ENCODE results near the gene TMEM132D.

TMEM132D gene

DNA sequence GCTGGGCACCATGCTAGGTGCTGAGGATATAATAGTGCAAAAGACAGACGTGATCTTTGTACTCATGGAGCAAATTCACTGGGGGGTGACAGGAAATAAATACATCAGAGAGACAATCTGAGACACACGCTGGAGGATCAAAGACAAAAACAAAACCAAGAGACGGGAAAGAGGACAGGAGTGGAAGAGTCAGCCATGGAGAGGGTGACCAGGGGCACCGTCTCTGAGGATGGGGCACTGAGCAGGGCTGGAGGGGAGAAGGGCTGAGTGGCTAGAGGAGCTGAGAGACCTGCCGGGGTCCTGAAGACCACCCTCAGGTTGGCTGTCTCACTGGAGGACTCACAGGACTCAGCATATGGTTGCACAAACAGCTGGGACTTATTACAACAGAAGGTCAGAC is 81.9 kb downstream of the TMEM132D start:
- DNase-seq: no peak

- DNase-seq: no peak
These were observed 84.4 kb downstream of the TMEM132D start for GRCh38 chr12:129819391-129819790.

DNA sequence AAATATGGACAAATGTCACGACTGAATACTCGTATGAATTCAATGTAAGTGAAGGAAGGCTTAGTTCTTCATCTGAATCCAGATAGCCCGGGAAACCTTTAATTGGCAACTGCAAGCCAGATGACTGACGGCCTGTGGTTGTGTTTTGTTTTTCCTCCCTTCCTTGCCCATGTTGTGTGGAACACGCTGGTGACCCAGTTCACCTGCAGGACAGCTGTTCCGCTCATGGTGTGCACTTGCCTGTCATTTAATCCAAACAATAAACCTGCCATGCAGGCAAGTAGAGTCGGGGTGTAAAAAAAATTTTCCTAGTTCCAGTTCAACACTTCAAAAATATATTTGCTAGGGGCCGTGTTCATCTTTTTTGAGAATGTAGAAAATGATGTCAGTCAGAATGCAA is 88.0 kb downstream of the TMEM132D start:
- no peak for DNase-seq

DNA sequence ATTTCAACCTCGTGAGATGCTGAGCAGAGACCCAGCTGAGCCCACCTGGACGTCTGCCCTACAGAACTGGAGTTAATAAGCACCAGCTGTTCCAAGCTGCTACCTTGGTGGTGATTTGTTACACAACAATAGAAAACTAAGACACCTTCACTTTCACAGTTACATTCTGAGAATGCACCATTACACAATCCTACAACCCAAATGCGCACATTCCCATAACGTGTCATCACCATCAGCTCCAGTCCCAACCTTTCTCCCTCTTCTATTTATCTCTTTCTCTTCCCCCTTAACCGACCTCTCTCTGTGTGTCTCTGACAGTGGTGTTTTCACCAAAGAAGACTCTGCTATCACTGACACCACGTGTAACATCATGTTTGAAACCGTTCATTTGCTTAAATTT is 91.9 kb downstream of the TMEM132D start:
- DNase-seq: no peak

GRCh38 chr12:129807136-129807535 is 96.7 kb downstream of the TMEM132D start:
- no peak for DNase-seq

DNA sequence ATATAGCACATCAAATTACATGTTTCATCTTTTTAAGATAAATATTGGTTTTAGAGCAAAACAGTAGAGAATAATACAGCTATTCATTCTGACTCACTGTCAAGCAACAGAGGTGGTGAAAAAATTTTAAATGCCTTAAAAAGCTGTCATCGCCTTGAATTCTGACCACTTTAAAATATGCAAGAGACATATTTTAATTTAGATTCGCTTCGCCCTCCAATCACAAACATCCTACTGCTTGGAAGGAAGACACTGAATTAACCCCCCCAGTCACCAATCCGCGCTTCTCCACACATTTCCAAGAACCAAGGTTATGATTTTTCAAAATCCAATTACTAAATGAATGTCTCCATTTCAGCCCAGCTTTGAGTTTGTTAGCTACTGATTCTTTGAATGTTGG is 112.4 kb downstream of the TMEM132D start:
- no peak for DNase-seq

DNA sequence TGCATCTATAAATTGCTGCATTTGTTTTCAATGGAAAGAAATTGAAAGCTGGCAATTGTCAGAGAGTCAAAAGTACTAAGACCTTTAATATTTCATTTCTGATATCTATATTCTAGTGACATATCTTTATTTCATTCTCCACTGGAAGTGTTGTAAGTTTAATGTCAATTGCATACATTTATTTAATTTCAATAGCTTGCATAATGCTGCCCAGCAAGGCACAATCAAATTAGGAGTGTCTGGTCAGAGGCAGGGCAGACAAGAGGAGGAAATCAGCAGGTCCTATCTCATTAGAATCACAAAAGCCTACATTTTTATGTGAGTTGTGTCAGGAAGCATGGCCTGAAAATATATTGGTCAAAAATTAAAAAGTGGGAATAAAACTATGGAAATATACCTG is 112.9 kb downstream of the TMEM132D start:
- no peak for DNase-seq

DNA sequence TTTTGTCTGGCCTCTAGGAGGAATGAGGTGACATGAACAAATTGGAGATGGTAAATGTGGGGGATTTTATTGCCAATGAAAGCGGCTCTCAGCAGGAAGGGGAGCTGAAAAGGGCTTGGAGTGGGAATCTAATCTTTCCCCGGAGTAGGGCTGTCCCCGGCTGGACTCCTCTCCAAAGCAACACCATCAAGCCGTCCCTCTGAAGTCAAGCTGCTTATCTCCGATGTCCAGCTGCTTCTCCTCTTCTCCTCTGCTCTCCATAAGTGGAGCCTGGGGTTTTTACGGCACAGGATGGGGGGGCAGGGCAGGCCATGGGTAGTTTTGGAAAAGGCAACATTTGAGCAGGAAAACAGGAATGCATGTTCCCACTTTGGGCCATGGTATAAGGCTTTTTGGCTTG is 113.5 kb downstream of the TMEM132D start:
- DNase-seq: no peak

- no peak for DNase-seq
These were observed 113.9 kb downstream of the TMEM132D start for GRCh38 chr12:129789921-129790320.

GRCh38 chr12:129788506-129789084 is 115.2 kb downstream of the TMEM132D start:
- no peak for DNase-seq

GRCh38 chr12:129779989-129780388 is 123.8 kb downstream of the TMEM132D start:
- no peak for DNase-seq

DNA sequence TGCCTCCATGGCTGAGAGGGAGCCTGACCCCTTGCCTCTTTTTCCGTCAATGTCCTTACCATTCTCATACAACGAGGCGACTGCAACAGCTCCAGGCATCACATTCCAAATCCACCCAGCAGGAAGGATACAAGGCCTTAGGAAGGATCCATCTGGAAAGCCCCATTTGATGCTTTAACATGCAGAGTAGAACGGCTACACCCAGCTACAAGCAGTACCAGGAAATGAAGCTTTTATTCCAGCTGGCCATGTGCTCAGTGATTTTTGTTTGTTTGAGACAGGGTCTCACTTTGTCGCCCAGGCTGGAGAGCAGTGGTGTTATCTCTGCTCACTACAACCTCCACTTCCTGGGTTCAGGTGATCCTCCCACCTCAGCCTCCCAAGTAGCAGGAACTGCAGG is 124.8 kb downstream of the TMEM132D start:
- no peak for DNase-seq

GRCh38 chr12:129776977-129777667 is 126.7 kb downstream of the TMEM132D start:
- DNase-seq: no peak

GRCh38 chr12:129772501-129773493 is 131.0 kb downstream of the TMEM132D start:
- DNase-seq: no peak

DNA sequence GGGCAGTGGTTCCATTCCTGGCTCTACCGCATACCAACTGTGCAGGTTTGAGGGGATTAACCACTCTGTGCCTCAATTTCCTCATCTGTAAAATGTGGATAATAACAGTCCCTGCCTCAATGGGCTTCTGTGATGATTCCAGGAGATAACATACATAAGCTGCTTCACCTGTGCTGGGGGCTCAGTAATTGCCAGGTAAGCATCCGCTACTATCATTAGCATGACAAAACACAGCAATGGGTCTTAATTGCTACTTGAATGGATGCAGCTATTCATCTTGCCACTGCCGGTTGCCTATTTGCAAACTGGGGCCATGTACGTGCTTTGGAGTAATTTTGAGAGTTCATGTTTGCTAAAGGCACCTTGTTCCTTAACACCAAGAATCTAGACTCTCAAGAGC is 132.6 kb downstream of the TMEM132D start:
- no peak for DNase-seq

DNA sequence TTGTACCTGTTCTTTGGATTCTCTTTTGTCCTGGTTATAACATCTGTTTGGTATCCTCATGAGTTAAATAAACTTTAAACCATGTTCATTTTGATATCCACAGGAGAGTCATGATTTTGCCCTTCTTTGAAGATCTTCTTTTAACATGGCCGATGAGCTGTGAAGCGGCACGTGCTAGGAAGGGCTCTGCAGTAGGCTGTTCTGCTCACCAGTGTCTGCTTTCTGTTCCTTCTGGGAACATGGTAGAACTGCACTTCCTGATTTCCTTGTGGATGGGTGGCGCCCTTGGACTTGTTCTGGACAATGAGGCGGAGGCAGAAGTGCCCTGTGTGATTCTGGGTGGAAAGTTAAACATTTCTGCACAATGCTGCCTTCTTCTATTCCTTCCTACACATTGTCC is 138.1 kb downstream of the TMEM132D start:
- no peak for DNase-seq

- no peak for DNase-seq
These were observed 141.4 kb downstream of the TMEM132D start for GRCh38 chr12:129762436-129762835.

DNA sequence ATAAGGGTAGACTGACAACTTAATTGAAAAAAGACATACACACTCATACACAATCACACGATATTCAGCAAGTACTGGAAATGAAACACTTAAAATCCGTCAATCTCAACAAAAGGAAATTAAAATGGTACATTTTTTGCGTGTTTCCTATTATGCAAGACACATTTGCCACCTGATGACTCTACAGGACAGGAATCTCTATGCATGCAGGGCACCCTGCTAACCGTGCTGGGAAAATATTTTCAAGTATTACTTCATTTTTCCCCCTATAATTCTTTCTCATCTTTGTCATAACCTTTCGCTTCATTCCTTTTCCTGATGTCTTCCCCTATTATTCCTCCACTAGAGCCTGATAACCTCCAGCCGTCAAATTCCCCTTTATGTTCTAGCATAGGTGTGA is 150.2 kb downstream of the TMEM132D start:
- no peak for DNase-seq

DNA sequence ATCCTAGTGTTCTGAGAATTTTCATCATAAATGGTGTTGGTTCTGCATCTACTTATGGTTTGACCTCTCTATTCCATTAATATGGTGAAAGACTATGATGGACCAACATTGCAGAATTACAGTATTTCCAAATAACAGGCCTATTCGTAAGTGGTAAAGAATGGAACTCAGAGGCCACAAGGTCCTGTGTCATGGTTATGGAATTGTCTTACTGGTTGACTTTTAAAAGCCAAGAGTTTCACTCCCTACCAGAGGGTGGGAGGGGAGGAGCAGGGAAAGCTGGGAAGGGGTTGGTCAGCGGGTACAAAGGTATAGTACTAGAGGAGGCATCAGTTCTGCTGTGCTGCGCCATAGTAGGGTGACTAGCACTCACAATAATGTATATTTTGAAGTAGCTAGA is 153.4 kb downstream of the TMEM132D start:
- DNase-seq: no peak

- no peak for DNase-seq
These were observed 157.5 kb downstream of the TMEM132D start for GRCh38 chr12:129746318-129746717.

- DNase-seq: no peak
These were observed 174.7 kb downstream of the TMEM132D start for GRCh38 chr12:129729170-129729569.

- no peak for DNase-seq
These were observed 176.7 kb downstream of the TMEM132D start for GRCh38 chr12:129727100-129727499.

DNA sequence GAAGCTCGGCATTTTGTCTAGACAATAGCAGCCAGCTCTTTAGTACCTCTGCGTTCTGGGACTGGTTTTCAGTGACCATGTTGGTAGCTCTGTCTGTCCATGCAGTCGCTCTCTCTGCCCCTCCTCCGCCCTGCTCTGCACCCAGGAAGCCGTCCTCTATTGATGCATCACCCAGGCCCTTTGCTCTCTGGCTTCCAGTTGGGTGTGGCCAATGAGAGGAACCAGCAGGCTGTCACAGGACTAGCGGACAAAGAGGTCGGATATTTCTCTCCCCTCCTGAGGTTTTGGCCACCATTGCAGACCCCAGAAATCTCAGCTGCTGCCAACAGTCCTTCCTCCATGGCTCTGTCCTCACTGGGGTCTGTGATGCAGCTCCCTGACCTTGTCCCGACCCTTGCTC is 180.6 kb downstream of the TMEM132D start:
- DNase-seq: no peak

DNA sequence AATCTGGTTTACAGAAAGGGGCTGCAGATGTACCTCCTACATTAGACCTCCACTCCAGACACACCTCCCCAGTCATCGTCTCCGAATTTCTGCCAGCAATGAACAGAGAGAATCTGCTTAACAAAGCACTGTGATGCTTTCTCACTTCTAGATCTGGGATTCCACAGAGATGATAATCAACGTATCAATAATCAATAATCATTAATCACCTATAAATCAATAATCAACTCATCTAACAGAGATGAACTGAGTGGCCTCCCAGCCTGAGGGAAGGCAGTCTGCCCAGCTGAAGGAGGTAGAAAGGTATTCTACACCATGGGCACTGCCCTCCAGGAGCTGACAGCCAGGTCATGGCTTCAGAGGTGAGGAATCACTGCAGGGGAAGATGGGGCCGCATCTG is 183.2 kb downstream of the TMEM132D start:
- DNase-seq: no peak
